ENCODE data around the gene CALR3.
"Not testable (repeated sequence)": the region's sequence is repeated elsewhere in the genome, so short reads cannot be mapped to it uniquely, and the experiment has no call there.

The CALR3 gene

GRCh38 chr19:16482745-16483144, 13.2 kb downstream of the CALR3 start:
- no peak for DNase-seq

DNA sequence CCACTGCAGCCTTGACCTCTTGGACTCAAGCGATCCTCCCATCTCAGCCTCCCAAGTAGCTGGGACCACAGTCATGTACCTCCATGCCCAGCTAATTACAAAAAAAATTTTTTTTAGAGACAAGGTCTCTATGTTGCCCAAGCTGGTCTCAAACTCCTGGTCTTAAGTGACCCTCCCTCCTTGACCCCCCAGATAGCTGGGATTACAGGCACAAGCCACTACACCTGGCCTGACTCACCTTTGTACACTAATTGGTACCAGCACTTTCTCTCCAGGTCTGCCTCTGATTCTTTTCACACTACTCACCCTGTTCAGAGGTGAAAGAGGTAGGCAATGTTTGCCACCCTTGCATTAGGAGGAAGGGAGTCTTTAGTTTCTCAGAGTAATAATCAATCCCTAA, 18.7 kb downstream of the CALR3 start:
- DNase-seq: no peak

GRCh38 chr19:16476401-16476800, 19.6 kb downstream of the CALR3 start:
- DNase-seq: no peak

- no peak for DNase-seq
These were observed 22.0 kb downstream of the CALR3 start for GRCh38 chr19:16473875-16474392.

GRCh38 chr19:16472992-16473391, 23.0 kb downstream of the CALR3 start:
- no peak for DNase-seq

GRCh38 chr19:16472559-16472899, 23.4 kb downstream of the CALR3 start:
- DNase-seq: not testable (repeated sequence)

GRCh38 chr19:16470911-16471811, 24.8 kb downstream of the CALR3 start:
- DNase-seq: no peak

DNA sequence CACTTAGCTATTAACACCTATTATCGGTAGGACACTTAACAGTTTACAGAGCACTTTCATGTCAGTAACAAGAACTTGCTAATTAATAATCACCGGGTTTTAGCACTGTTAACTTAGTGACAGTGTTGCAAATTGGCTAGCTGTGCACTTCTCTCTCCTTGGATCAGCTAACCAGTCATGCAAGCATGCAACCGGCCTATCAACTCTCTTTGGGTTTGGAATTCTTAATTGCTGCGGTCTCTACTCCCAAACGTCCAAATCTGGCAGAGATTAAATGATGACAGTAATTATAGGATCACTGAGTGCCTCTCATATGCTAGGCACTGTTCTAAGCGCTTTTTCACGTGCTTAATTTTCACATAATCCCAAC, 25.4 kb downstream of the CALR3 start:
- DNase-seq: no peak

GRCh38 chr19:16467581-16467980, 28.4 kb downstream of the CALR3 start:
- no peak for DNase-seq

- DNase-seq: not testable (repeated sequence)
These were observed 29.1 kb downstream of the CALR3 start for GRCh38 chr19:16466802-16467427.

DNA sequence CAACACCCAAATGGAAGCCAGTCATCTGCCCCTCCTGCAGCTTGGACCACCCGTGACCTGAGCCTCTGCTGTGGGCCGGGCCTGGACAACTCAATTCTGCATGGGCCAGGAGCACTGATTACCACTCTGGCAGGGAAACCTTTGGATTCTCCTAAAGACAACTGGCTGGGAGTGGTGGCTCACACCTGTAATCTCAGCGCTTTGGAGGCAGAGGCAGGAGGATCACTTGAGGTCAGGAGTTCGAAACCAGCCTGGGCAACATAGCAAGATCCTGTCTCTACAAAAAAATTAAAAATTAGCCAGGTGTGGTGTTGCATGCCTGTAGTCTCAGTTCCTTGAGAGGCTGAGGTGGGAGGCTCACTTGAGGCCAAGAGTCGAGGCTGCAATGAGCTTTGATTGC, 30.7 kb downstream of the CALR3 start:
- no peak for DNase-seq

DNA sequence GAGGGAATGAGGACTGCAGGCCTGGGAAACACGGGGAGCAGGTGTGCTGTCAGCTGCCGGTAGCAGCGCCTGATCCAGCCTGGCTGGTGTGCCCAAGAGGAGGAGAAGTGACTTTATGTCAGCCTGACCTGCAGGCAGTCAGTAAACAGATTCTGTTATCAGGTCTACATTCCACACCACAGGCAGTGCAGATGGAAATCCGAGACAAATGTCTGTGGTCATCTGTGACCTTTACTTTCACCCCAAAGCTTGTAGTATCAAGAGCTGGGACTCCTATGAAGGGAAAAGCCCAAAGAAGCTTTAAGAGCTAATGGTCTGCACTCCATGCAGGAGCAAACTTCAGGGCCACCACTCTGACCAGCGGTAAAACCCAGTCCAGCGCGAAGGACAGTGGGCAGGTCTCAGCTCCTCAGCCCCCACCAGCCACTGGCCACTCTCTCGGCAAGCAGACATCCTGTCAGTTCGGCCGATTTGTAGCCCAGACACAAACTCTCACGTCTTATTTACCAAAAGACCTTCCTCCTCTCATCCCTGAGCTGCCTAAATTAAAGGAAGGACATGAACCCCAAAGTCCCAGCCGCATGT, 31.9 kb downstream of the CALR3 start:
- DNase-seq: no peak

- no peak for DNase-seq
These were observed 32.5 kb downstream of the CALR3 start for GRCh38 chr19:16463341-16463990.

DNA sequence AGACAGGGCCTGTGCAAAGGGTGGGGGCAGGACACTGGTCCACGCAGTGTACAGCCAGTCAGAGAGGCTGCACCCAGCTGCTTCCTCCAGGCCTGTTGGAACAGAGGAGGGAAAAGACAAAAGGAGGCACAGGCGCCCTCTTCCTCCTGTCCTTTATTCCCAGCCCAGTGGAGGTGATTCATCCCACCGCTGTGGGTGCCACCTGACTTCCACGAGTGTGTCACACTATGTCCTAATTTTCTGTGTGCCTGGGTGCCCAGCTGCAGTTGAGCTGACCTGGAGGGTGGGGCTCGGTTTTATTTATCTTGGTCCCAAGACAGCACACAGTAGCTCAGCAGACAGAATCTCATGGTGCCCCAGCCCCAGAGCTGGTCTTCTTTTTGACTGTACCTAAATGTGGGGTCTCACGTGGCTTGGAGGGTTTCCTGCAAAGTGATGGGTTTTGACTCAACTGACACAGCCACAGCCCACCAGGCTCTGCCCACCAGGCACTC, 33.2 kb downstream of the CALR3 start:
- DNase-seq: no peak

DNA sequence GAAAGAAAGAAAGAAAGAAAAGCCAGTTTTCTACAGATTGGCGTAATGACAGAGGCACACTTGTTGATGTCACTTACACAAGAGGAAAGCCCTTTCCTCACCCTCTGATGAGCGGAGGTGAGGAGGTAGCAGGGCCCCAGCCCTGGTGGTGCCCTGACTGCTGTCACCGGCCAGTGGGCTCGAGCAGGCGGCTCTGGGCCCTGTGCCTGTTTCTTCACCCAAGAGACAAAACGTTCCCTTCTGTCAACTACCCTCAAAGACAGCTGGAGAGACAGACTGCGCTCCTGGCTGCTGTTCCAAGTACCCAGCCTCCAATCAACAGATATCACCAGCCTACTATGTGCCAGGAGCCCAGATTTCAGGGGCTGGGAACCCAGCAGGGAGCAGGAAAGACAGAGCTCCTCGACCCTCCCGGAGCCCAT, 34.3 kb downstream of the CALR3 start:
- DNase-seq: no peak

- no peak for DNase-seq
These were observed 35.5 kb downstream of the CALR3 start for GRCh38 chr19:16460454-16460853.

DNA sequence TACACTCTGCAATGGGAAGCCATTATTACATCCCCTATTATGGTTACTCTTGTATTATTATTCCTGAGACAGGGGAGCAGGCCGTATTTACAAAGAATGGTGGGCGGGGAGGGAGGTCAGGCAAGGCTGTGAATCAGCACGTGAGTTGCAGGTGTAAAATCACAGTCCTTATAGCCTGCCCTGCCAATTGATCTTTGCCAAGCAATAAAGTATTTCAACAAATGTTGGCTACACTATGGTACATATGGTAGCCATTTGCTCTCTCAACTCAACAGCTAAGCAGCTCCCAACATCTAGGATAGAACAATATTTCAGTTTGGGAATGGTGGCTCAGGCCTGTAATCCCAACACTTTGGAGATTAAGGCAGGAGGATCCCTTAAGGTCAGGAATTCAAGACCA, 36.3 kb downstream of the CALR3 start:
- no peak for DNase-seq

- no peak for DNase-seq
These were observed 37.3 kb downstream of the CALR3 start for GRCh38 chr19:16458391-16459341.

- no peak for DNase-seq
These were observed 38.0 kb downstream of the CALR3 start for GRCh38 chr19:16457954-16458331.

GRCh38 chr19:16457195-16457953, 38.6 kb downstream of the CALR3 start:
- DNase-seq: peak; percentile 75

DNA sequence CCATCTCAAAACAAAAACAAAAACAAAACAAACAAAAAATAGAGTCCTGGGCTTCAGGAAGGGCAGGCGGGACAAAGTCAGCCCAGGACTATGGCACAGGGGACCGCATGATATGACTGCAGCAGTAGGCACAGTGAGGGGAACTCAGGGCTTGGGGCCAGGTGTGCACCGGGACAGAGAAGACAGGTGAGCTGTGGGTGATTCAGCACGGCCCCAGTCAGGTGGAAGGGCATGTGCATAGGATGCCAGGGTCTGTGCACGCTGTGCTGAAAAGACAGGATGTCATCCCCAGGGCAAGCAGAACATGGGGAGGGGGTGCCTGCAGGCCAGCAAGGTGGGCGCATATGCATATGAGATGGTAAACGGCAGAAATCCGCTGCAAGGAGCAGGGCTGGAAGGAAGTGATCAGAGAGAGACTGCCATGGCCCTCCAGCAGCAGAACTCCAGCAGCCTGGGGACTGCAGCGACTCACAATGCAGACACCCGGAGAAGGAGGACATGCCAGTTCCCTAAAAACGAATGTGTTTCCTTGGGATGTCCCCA, 39.2 kb downstream of the CALR3 start:
- no peak for DNase-seq

Measured in right hindlimb (tissue), 1 donor.